ENCODE results near the gene UBXN11.

- TF ChIP-seq EZH2 (IDR thresholded peaks at IDR 0.05; ENCODE audit: insufficient read depth, low read length): no peak
- no peak for TF ChIP-seq CTCF (IDR thresholded peaks at IDR 0.05; ENCODE audit: insufficient read depth, low read depth, low read length)
These were observed 28.1 kb downstream of the UBXN11 start for GRCh38 chr1:26278303-26278702.

Measured in astrocyte (in vitro differentiated cells and primary cell).